A673 (cell line): ENCODE data around the gene QSOX2. TPM values are rescaled to one million over a fixed set of nuclear protein-coding genes. Genes with fewer than 3 reads are reported as not detected.

Source experiments
- BruUV-seq: library from RNA; stranded (reverse); fragments of 400-500 nt; replicated peaks from 2 replicates; lab custom pipeline; 2021; lab: Mats Ljungman, UMichigan
- CTCF ChIA-PET: fragments of 300-600 bp; sonication (Branson Sonifier 250); formaldehyde crosslinking; loops from one replicate; lab custom pipeline; 2022; ENCODE audit warnings: antibody characterized with exemption; lab: Charles Lee
- POLR2A ChIA-PET: fragments of 300-600 bp; sonication (Branson Sonifier 250); formaldehyde crosslinking; loops from one replicate; lab custom pipeline; 2022; ENCODE audit warnings: antibody characterized with exemption; ENCODE audit not compliant: low non-redundant PET; lab: Charles Lee
- DNase-seq: peaks from one replicate; pipeline ENCODE4 v3.0.0-alpha.2; 2015; ENCODE audit warnings: low spot score
- H3K27ac ChIP-seq: fragments of 200-600 bp; sonication (generic); 2 replicates; pipeline ENCODE4 v1.5.1; 2016; ENCODE audit warnings: mixed run types, low read depth, mild to moderate bottlenecking, mixed read lengths, antibody characterized with exemption, low read length; ENCODE audit not compliant: poor library complexity, severe bottlenecking
- H3K27me3 ChIP-seq: fragments of 200-600 bp; sonication (generic); replicated peaks from 2 replicates; pipeline ENCODE4 v1.6.1; 2017; ENCODE audit warnings: mixed run types, low read depth, mild to moderate bottlenecking, mixed read lengths, antibody characterized with exemption, low read length; ENCODE audit not compliant: insufficient read depth, poor library complexity
- H3K36me3 ChIP-seq: fragments of 200-600 bp; sonication (generic); 2 replicates; pipeline ENCODE4 v1.6.1; 2016; ENCODE audit warnings: mixed run types, mild to moderate bottlenecking, mixed read lengths, antibody characterized with exemption, low read length; ENCODE audit not compliant: insufficient read depth, poor library complexity, severe bottlenecking
- H3K4me1 ChIP-seq: fragments of 200-600 bp; sonication (generic); 2 replicates; pipeline ENCODE4 v1.6.1; 2017; ENCODE audit warnings: mixed run types, mild to moderate bottlenecking, mixed read lengths, antibody characterized with exemption, low read length; ENCODE audit not compliant: insufficient read depth, poor library complexity, severe bottlenecking
- H3K4me3 ChIP-seq: fragments of 200-600 bp; sonication (generic); 2 replicates; pipeline ENCODE4 v1.5.1; 2016; ENCODE audit warnings: low read depth, mixed run types, mild to moderate bottlenecking, mixed read lengths, low read length; ENCODE audit not compliant: poor library complexity, severe bottlenecking
- H3K9me3 ChIP-seq: fragments of 200-600 bp; sonication (generic); 2 replicates; pipeline ENCODE4 v1.6.1; 2016; ENCODE audit warnings: mixed run types, low read depth, mild to moderate bottlenecking, mixed read lengths, antibody characterized with exemption, low read length; ENCODE audit not compliant: poor library complexity, severe bottlenecking
- CTCF ChIP-seq: fragments of 300-800, 200-600 bp; sonication (generic); conservative IDR thresholded peaks from 2 replicates; pipeline ENCODE4 v1.5.1; 2017; ENCODE audit warnings: low read depth, mild to moderate bottlenecking, antibody characterized with exemption, low read length, moderate library complexity, mixed read lengths
- EZH2 ChIP-seq: fragments of 200-600 bp; sonication (generic); IDR thresholded peaks from 2 replicates; pipeline ENCODE4 v1.6.1; 2017; ENCODE audit warnings: borderline replicate concordance, low read depth, mild to moderate bottlenecking, mixed read lengths, antibody characterized with exemption, low read length; ENCODE audit not compliant: poor library complexity, severe bottlenecking
- intact Hi-C: fragments of 100-400 bp; cut with micrococcal nuclease; formaldehyde crosslinking; loops from one replicate; pipeline ENCODE4 v1.10.0; 2022; ENCODE audit not compliant: unreplicated experiment
- total RNA-seq: library from RNA; stranded (reverse); gene quantifications from 2 replicates; pipeline ENCODE4 v1.2.3, GENCODE V29; 2021

The QSOX2 gene
- total RNA-seq, 1 experiment from 2014 or later = 43.7 TPM

- H3K9me3 ChIP-seq = no peaks in the 10 kb centered on the region
- no TSS peak for BruUV-seq
- CTCF ChIA-PET = interaction anchor here (0.6 kb wide), 1 partner anchor 79 kb away, joined by 3 read pairs; no protein-coding TSS in a partner anchor
- H3K4me3 ChIP-seq = no peak overlapping the region
- H3K36me3 ChIP-seq = peaks cover 37% of the 10 kb centered on the region
- DNase-seq = no peak
- POLR2A ChIA-PET = interaction anchor here (0.6 kb wide), 1 partner anchor 112 kb away, joined by 6 read pairs; no protein-coding TSS in a partner anchor
- TF ChIP-seq CTCF (no peak), EZH2 (no peak)
- intact Hi-C loops = no loop called here
- no peaks in the 10 kb centered on the region for H3K4me1 ChIP-seq
- H3K27me3 ChIP-seq = no peaks in the 10 kb centered on the region
- H3K27ac ChIP-seq = no peak overlapping the region
Observed at GRCh38 chr9:136212345-136212950, 33.2 kb downstream of the QSOX2 start.

GRCh38 chr9:136211441-136212344, 33.9 kb downstream of the QSOX2 start:
- Histone ChIP-seq H3K27me3 (no peaks in the 10 kb centered on the region), H3K4me3 (no peak overlapping the region), H3K27ac (no peak overlapping the region), H3K36me3 (peaks cover 37% of the 10 kb centered on the region), H3K9me3 (no peaks in the 10 kb centered on the region), H3K4me1 (no peaks in the 10 kb centered on the region)
- ChIA-PET POLR2A (interaction anchor here (0.7 kb wide), 1 partner anchor 13 kb away, joined by 3 read pairs; no protein-coding TSS in a partner anchor), CTCF (no interaction called here)
- TF ChIP-seq CTCF = no peak
- TF ChIP-seq EZH2 = no peak
- intact Hi-C loops = no loop called here
- no TSS peak for BruUV-seq
- no peak for DNase-seq

- no peaks in the 10 kb centered on the region for H3K9me3 ChIP-seq
- CTCF ChIA-PET = no interaction called here
- H3K27me3 ChIP-seq = no peaks in the 10 kb centered on the region
- H3K36me3 ChIP-seq = peaks cover 32% of the 10 kb centered on the region
- no TSS peak for BruUV-seq
- intact Hi-C loops = no loop called here
- H3K4me1 ChIP-seq = no peaks in the 10 kb centered on the region
- DNase-seq = no peak
- TF ChIP-seq CTCF (no peak), EZH2 (no peak)
- H3K27ac ChIP-seq = no peak overlapping the region
- POLR2A ChIA-PET = no interaction called here
- H3K4me3 ChIP-seq = no peak overlapping the region
Observed at GRCh38 chr9:136211006-136211405, 34.6 kb downstream of the QSOX2 start.
